ENCODE measurements around the gene ARHGAP12.

DNA sequence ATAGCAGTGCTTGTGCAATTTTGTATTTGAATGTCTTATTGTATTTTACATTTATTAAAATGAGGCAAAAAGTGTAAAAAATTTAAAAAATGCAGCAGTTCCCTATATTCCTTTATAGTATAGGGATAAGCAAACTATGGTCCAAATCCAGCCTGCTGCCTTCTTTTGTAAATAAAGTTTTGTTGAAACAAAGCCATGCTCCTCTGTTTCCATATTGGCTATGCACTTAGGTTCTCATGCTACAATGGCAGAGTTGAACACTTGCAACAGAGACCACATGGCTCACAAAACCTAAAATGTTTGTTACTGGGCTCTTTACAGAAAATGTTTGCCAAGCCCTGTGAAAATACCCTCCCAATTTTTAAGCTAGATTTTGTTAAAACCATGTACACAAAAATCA is 50.1 kb downstream of the ARHGAP12 start:
- TF ChIP-seq, protein P1, sequence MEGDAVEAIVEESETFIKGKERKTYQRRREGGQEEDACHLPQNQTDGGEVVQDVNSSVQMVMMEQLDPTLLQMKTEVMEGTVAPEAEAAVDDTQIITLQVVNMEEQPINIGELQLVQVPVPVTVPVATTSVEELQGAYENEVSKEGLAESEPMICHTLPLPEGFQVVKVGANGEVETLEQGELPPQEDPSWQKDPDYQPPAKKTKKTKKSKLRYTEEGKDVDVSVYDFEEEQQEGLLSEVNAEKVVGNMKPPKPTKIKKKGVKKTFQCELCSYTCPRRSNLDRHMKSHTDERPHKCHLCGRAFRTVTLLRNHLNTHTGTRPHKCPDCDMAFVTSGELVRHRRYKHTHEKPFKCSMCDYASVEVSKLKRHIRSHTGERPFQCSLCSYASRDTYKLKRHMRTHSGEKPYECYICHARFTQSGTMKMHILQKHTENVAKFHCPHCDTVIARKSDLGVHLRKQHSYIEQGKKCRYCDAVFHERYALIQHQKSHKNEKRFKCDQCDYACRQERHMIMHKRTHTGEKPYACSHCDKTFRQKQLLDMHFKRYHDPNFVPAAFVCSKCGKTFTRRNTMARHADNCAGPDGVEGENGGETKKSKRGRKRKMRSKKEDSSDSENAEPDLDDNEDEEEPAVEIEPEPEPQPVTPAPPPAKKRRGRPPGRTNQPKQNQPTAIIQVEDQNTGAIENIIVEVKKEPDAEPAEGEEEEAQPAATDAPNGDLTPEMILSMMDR (IDR thresholded peaks at IDR 0.05; ENCODE audit: insufficient read depth, low read length), result no peak
- TF ChIP-seq POLR2AphosphoS5 (IDR thresholded peaks at IDR 0.05; ENCODE audit: low read depth) (no peak), GABPA (IDR thresholded peaks at IDR 0.05; ENCODE audit: low read depth) (no peak)
